NOMO-1 treated with dmso at 0.1 percent for 144 hours (cell line): ENCODE measurements around the gene PHF3.

Source experiments
- DNase-seq: peaks from one replicate; lab custom pipeline; 2025; ENCODE audit not compliant: unreplicated experiment; lab: John Stamatoyannopoulos, UW

Gene PHF3

DNA sequence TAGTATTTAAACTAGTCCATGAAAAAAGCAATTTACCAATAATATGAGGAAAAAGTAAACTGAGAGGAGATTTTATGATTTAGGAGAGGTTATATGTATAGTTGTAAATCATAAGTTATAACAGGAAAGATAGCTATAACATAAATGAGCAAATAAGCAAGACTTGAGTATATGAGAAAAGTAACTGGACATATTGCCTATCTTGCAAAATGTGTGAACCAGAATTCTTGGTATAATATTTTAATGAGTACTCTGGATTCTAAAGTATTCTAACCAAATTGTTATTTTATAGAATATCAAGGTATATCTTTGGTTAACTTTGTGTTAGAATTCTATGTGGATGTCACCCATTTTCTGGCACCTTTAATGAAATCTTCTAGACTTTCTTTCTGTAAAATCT is 124.6 kb downstream of the PHF3 start:
- DNase-seq: no peak

DNA sequence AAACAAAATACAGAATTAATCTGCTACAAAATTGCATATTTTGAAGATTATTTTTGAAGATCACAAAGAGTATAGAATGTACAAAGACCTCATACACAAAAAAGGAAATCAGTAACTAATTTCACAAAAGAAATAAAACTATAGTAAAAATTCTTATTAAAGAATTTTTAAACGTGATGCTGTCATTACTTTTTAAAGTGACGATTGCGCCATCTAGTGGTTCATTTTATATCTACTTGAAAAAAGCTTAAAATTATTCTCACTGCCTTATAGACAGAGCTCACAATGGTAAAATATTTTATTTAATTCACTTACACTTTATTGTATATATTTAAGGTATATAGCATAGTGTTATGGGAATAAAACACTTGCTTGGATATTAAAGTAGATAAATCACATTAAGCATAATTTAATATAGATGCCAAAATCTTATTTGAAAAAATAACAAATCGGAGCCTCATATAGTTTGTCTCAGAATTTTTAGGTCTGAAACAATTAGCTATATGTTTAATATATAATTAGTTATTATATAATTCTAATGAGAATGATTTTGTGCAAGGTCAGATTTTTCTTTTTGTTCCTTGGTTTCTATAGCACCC is 128.8 kb downstream of the PHF3 start:
- DNase-seq: no peak
